ENCODE measurements around the gene PADI2. TPM values are rescaled to one million over a fixed set of nuclear protein-coding genes. Genes with fewer than 3 reads are reported as not detected.

The PADI2 gene
- total RNA-seq, 1 donor, result 9.1 TPM

DNA sequence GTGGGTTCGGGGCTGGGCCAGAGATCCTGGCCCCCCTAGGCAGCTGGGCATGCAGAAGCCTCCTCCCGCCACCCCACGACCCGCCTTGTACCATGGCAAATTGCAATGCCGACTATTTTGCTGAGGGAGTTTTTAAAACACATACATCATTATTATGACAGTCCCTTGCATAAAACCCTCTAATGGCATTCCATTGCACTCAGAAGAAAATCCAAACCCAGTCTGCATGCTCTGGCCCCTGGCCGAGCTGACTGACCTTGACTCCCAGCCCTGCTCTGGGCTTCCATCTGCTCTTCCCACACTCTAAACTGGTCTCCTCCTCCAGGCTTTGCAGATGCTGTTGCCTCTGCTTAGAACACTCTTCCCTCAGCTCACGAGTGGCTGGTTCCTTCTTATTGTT, 28.0 kb downstream of the PADI2 start:
- Histone ChIP-seq H3K9me3 (ENCODE audit: low read depth, low read length) (no peaks in the 10 kb centered on the region), H3K27me3 (ENCODE audit: insufficient read depth, low read length) (no peaks in the 10 kb centered on the region), H3K4me3 (ENCODE audit: low read length) (no peak overlapping the region), H3K4me1 (ENCODE audit: insufficient read depth, low read length) (no peaks in the 10 kb centered on the region)

GRCh38 chr1:17089506-17089905, 29.7 kb downstream of the PADI2 start:
- H3K27me3 ChIP-seq (ENCODE audit: insufficient read depth, low read length), result no peaks in the 10 kb centered on the region
- no peaks in the 10 kb centered on the region for H3K4me1 ChIP-seq (ENCODE audit: insufficient read depth, low read length)
- H3K4me3 ChIP-seq (ENCODE audit: low read length), result no peak overlapping the region
- no peaks in the 10 kb centered on the region for H3K9me3 ChIP-seq (ENCODE audit: low read depth, low read length)

- Histone ChIP-seq H3K4me1 (ENCODE audit: insufficient read depth, low read length) (peaks cover 12% of the 10 kb centered on the region), H3K4me3 (ENCODE audit: low read length) (no peak overlapping the region), H3K9me3 (ENCODE audit: low read depth, low read length) (no peaks in the 10 kb centered on the region), H3K27me3 (ENCODE audit: insufficient read depth, low read length) (no peaks in the 10 kb centered on the region)
Observed at GRCh38 chr1:17086751-17087150, 32.5 kb downstream of the PADI2 start.

DNA sequence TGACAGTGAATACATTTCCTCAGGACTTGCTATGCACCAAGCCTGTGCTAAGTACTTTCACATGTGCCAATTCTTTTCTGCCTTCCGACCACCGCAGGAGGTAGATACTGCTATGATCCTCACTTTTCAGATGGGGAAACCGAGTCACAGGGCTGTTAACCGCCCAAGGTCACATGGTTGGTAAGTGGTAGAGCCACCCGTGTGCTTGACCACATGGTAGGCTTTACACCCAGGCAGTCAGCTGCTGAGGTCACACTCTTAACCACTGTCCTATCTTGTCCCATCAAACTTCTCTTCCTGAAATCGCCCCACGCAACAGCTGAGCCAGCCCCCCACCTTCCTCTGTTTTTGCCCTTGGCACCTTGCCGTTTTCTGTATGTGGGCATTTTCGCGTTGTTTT, 34.5 kb downstream of the PADI2 start:
- Histone ChIP-seq H3K9me3 (ENCODE audit: low read depth, low read length) (no peaks in the 10 kb centered on the region), H3K4me3 (ENCODE audit: low read length) (no peak overlapping the region), H3K4me1 (ENCODE audit: insufficient read depth, low read length) (peaks cover 19% of the 10 kb centered on the region), H3K27me3 (ENCODE audit: insufficient read depth, low read length) (no peaks in the 10 kb centered on the region)

- Histone ChIP-seq H3K27me3 (ENCODE audit: insufficient read depth, low read length) (no peaks in the 10 kb centered on the region), H3K9me3 (ENCODE audit: low read depth, low read length) (no peaks in the 10 kb centered on the region), H3K4me1 (ENCODE audit: insufficient read depth, low read length) (peaks cover 19% of the 10 kb centered on the region), H3K4me3 (ENCODE audit: low read length) (no peak overlapping the region)
Observed at GRCh38 chr1:17082761-17083160, 36.5 kb downstream of the PADI2 start.

DNA sequence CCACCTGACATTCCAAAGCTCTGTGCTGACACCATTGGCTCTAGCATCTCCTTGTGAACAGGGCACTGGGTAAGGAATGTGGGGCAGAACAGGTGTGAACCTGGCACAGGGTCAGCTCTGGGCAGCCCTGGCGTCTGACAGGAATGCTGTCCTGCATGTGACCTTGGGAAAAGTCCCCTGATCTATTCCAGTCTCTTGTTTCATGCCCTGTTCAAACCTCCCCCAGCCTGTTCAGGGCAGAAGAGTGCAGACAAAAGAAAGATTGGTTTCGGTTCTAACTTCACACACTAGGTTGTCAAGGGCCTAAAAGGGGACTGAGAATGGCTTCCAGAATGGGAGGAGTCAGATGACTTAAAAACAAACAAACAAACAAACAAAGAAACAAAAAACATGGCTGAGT, 37.8 kb downstream of the PADI2 start:
- H3K27me3 ChIP-seq (ENCODE audit: insufficient read depth, low read length), result no peaks in the 10 kb centered on the region
- H3K4me3 ChIP-seq (ENCODE audit: low read length), result no peak overlapping the region
- H3K9me3 ChIP-seq (ENCODE audit: low read depth, low read length), result no peaks in the 10 kb centered on the region
- peaks cover 19% of the 10 kb centered on the region for H3K4me1 ChIP-seq (ENCODE audit: insufficient read depth, low read length)

DNA sequence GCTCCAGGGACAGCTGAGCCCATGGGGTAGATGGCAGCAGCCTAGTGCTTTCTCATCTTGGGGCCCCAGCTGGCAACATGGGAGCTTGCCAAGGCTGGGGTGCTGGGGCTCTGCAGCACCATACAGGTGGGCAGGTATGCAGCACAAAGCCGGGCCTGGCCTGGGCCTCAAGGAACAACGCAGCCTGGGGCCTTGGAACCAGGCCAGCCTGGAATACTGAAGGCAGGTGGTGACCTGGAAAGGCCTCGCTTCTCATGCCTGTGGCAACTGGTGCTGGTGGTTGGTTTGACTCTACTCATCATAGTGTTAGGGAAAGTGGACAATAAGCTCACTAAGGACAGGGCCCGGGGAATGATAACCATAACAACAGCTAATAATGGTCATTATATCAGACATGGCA, 38.4 kb downstream of the PADI2 start:
- no peaks in the 10 kb centered on the region for H3K9me3 ChIP-seq (ENCODE audit: low read depth, low read length)
- H3K4me1 ChIP-seq (ENCODE audit: insufficient read depth, low read length), result peaks cover 19% of the 10 kb centered on the region
- H3K27me3 ChIP-seq (ENCODE audit: insufficient read depth, low read length), result no peaks in the 10 kb centered on the region
- no peak overlapping the region for H3K4me3 ChIP-seq (ENCODE audit: low read length)

- no peaks in the 10 kb centered on the region for H3K27me3 ChIP-seq (ENCODE audit: insufficient read depth, low read length)
- H3K4me3 ChIP-seq (ENCODE audit: low read length), result no peak overlapping the region
- peaks cover 24% of the 10 kb centered on the region for H3K4me1 ChIP-seq (ENCODE audit: insufficient read depth, low read length)
- H3K9me3 ChIP-seq (ENCODE audit: low read depth, low read length), result no peaks in the 10 kb centered on the region
Observed at GRCh38 chr1:17080085-17080759, 39.0 kb downstream of the PADI2 start.

GRCh38 chr1:17078991-17079868, 40.0 kb downstream of the PADI2 start:
- Histone ChIP-seq H3K9me3 (ENCODE audit: low read depth, low read length) (no peaks in the 10 kb centered on the region), H3K4me3 (ENCODE audit: low read length) (no peak overlapping the region), H3K4me1 (ENCODE audit: insufficient read depth, low read length) (peaks cover 28% of the 10 kb centered on the region), H3K27me3 (ENCODE audit: insufficient read depth, low read length) (no peaks in the 10 kb centered on the region)

DNA sequence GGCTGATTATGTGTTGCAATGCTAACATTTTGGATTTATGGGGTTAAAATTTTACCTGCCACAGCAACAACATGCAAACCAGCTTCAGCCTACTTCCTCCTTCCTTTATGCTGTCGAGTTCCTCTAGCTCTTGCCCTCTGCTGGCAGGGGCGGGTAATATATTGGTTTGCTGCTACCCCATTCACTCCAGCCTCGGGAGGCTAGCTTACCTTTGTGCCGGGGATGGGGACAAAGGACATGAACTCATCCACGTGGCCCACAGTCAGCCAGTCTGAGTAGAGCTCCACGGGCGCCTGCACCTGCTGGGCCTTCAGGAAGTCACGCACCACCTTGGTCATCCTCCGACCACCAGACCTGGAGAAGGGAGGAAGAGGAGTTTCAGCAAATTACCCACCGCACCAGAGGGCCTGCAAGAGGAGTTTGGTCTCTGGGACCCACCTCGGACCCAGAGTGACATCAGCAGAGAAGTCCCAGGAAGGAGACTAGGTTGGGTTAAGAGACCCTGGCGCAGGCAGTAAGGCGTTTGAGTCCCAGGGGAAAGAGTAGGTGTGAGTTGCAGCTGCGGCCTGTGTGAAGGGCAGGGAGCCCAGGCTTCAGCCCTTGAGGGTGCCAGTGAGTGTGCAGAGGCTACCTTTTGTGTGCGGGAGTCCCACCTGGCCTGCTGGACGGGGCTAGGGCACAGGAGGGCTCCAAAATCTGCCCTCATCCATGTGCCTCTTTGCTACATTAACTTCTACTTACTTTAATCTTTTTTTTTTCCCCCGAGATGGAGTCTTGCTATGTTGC, 43.6 kb downstream of the PADI2 start:
- Histone ChIP-seq H3K27me3 (ENCODE audit: insufficient read depth, low read length) (no peaks in the 10 kb centered on the region), H3K4me1 (ENCODE audit: insufficient read depth, low read length) (peaks cover 8% of the 10 kb centered on the region), H3K4me3 (ENCODE audit: low read length) (no peak overlapping the region), H3K9me3 (ENCODE audit: low read depth, low read length) (no peaks in the 10 kb centered on the region)

DNA sequence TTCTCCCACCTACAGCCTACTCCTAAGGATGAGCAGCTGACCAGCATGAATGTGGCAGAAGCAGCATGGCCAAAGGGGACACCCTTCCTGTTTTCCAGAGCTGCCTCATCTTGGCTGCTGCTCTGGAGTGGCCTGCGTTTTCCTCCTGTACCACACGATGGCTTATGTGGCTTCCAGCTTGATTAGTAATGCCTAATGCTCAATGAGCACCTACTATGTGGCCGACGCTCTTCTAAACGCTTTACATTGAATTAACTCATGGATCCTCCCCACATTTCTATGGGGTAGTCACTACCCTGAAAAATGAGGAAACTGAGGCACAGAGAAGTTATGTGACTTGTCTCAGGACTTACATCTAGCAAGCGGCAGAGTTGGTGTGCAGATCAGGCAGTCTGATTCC, 47.5 kb downstream of the PADI2 start:
- no peak overlapping the region for H3K4me3 ChIP-seq (ENCODE audit: low read length)
- no peaks in the 10 kb centered on the region for H3K9me3 ChIP-seq (ENCODE audit: low read depth, low read length)
- H3K27me3 ChIP-seq (ENCODE audit: insufficient read depth, low read length), result no peaks in the 10 kb centered on the region
- peaks cover 28% of the 10 kb centered on the region for H3K4me1 ChIP-seq (ENCODE audit: insufficient read depth, low read length)

DNA sequence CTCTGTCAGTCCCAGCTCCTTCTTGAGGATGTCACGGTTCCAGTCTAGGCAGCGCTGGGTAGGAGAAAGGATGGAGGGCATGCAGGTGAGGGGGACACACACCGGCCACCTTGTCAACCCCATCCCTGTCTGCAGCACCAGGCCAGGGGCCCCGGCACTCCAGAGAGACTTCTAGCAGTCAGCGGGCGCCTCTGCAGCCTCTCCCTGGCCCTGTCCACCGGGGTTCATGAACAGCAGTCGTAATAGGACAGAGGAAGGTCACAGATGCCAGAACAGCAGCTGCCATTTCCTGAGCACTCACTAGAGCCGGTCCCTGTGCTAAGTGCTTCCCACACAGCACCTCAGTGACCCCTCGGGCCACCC, 49.1 kb downstream of the PADI2 start:
- Histone ChIP-seq H3K9me3 (ENCODE audit: low read depth, low read length) (no peaks in the 10 kb centered on the region), H3K4me3 (ENCODE audit: low read length) (no peak overlapping the region), H3K27me3 (ENCODE audit: insufficient read depth, low read length) (no peaks in the 10 kb centered on the region), H3K4me1 (ENCODE audit: insufficient read depth, low read length) (peaks cover 40% of the 10 kb centered on the region)

DNA sequence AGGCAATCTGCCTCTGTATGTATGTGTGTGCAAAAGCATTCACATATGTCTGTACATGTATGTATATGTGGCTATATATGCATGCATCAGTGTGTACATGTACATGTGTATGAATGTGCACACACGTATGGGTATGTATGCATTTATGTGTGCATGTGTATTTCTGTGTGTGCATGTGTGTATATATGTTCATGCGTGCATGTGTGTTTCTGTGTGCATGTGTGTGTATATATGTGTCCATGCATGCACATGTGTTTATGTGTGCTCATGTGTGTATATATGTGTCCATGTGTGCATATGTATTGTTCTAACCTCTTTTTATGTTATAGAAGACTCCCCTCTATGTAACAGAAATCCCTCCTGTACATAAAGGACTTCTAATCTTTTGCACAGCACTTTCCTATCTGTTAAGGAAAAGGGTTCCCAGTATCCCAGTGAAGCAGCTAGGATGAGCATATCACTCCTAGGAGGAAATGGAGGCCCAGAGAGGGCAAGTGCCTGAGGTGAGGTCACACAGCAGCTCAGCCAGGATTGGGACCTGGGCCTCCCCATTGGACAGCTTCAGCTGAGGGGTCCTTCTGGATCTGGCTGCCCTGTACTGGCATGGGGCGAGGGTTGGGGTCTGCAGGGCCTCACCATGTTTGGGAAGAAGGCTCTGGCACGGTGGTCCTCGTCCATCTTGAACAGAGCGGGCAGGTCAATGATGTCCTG, 49.6 kb downstream of the PADI2 start:
- Histone ChIP-seq H3K4me3 (ENCODE audit: low read length) (no peak overlapping the region), H3K27me3 (ENCODE audit: insufficient read depth, low read length) (no peaks in the 10 kb centered on the region), H3K4me1 (ENCODE audit: insufficient read depth, low read length) (peaks cover 41% of the 10 kb centered on the region), H3K9me3 (ENCODE audit: low read depth, low read length) (no peaks in the 10 kb centered on the region)

- Histone ChIP-seq H3K4me3 (ENCODE audit: low read length) (no peak overlapping the region), H3K27me3 (ENCODE audit: insufficient read depth, low read length) (no peaks in the 10 kb centered on the region), H3K9me3 (ENCODE audit: low read depth, low read length) (no peaks in the 10 kb centered on the region), H3K4me1 (ENCODE audit: insufficient read depth, low read length) (peaks cover 43% of the 10 kb centered on the region)
Observed at GRCh38 chr1:17068789-17069188, 50.5 kb downstream of the PADI2 start.
